H9 (cell line): ENCODE results near the gene PIMREG. TPM values are rescaled to one million over a fixed set of nuclear protein-coding genes. Genes with fewer than 3 reads are reported as not detected.

Experiments
- DNase-seq: peaks from one replicate; pipeline ENCODE4 v3.0.0-alpha.2; 2017
- H2AFZ ChIP-seq: one replicate; pipeline ENCODE4 v1.6.1; 2013; ENCODE audit warnings: mild to moderate bottlenecking, low read length, control low read depth, moderate library complexity
- H2AK5ac ChIP-seq: 2 replicates; pipeline ENCODE4 v1.6.1; 2013; ENCODE audit warnings: low read length, control low read depth, mixed read lengths; ENCODE audit not compliant: insufficient read length
- H2BK120ac ChIP-seq: one replicate; pipeline ENCODE4 v1.6.1; 2013; ENCODE audit warnings: low read depth, mild to moderate bottlenecking, low read length, control low read depth, inconsistent platforms; ENCODE audit not compliant: poor library complexity, severe bottlenecking
- H2BK12ac ChIP-seq: 2 replicates; pipeline ENCODE4 v1.6.1; 2013; ENCODE audit warnings: low read length, control low read depth, mixed read lengths, low read depth; ENCODE audit not compliant: insufficient read length
- H2BK15ac ChIP-seq: 2 replicates; pipeline ENCODE4 v1.6.1; 2013; ENCODE audit warnings: low read depth, low read length, control low read depth
- H2BK20ac ChIP-seq: one replicate; pipeline ENCODE4 v1.6.1; 2013; ENCODE audit warnings: low read depth, mild to moderate bottlenecking, low read length, control low read depth, inconsistent platforms; ENCODE audit not compliant: poor library complexity, severe bottlenecking
- H2BK5ac ChIP-seq: 2 replicates; pipeline ENCODE4 v1.6.1; 2013; ENCODE audit warnings: low read length, control low read depth, mixed read lengths; ENCODE audit not compliant: insufficient read length
- H3K14ac ChIP-seq: 2 replicates; pipeline ENCODE4 v1.6.1; 2013; ENCODE audit warnings: low read length, control low read depth; ENCODE audit not compliant: insufficient read depth
- H3K18ac ChIP-seq: 2 replicates; pipeline ENCODE4 v1.6.1; 2013; ENCODE audit warnings: low read depth, mild to moderate bottlenecking, mixed read lengths, low read length, control low read depth; ENCODE audit not compliant: insufficient read length
- H3K23ac ChIP-seq: 2 replicates; pipeline ENCODE4 v1.6.1; 2013; ENCODE audit warnings: low read length, control low read depth, mixed read lengths, low read depth; ENCODE audit not compliant: insufficient read length
- H3K23me2 ChIP-seq: 2 replicates; pipeline ENCODE4 v1.6.1; 2013; ENCODE audit warnings: low read depth, mild to moderate bottlenecking, mixed read lengths, low read length, control low read depth; ENCODE audit not compliant: insufficient read length, poor library complexity, severe bottlenecking
- H3K27ac ChIP-seq: 2 replicates; pipeline ENCODE4 v1.5.1; 2013; ENCODE audit warnings: low read length, control low read depth, mixed read lengths, low read depth; ENCODE audit not compliant: insufficient read length
- H3K27me3 ChIP-seq: 2 replicates; pipeline ENCODE4 v1.6.1; 2013; ENCODE audit warnings: low read length, control low read depth, inconsistent platforms; ENCODE audit not compliant: insufficient read depth
- H3K4ac ChIP-seq: 2 replicates; pipeline ENCODE4 v1.6.1; 2013; ENCODE audit warnings: low read depth, mild to moderate bottlenecking, control low read depth, inconsistent platforms, low read length, moderate library complexity
- H3K4me1 ChIP-seq: 2 replicates; pipeline ENCODE4 v1.6.1; 2013; ENCODE audit warnings: low read length, control low read depth, inconsistent platforms; ENCODE audit not compliant: insufficient read depth
- H3K4me2 ChIP-seq: 2 replicates; pipeline ENCODE4 v1.6.1; 2013; ENCODE audit warnings: low read length, control low read depth, mixed read lengths; ENCODE audit not compliant: insufficient read length, insufficient read depth
- H3K56ac ChIP-seq: 2 replicates; pipeline ENCODE4 v1.6.1; 2013; ENCODE audit warnings: low read depth, mild to moderate bottlenecking, mixed read lengths, low read length, control low read depth; ENCODE audit not compliant: insufficient read length
- H3K79me1 ChIP-seq: 2 replicates; pipeline ENCODE4 v1.6.1; 2013; ENCODE audit warnings: low read depth, mild to moderate bottlenecking, moderate library complexity, low read length, control low read depth, inconsistent platforms; ENCODE audit not compliant: insufficient read depth, poor library complexity, severe bottlenecking
- H3K79me2 ChIP-seq: 2 replicates; pipeline ENCODE4 v1.6.1; 2013; ENCODE audit warnings: low read length, control low read depth, inconsistent platforms; ENCODE audit not compliant: insufficient read depth
- H3K9ac ChIP-seq: 2 replicates; pipeline ENCODE4 v1.6.1; 2013; ENCODE audit warnings: low read length, control low read depth, mixed read lengths; ENCODE audit not compliant: insufficient read length; ENCODE audit errors: extremely low read depth
- H3K9me3 ChIP-seq: one replicate; pipeline ENCODE4 v1.6.1; 2013; ENCODE audit warnings: low read depth, low read length, inconsistent platforms; ENCODE audit not compliant: control insufficient read depth
- H3T11ph ChIP-seq: one replicate; pipeline ENCODE4 v1.6.1; 2013; ENCODE audit warnings: mild to moderate bottlenecking, low read length, control low read depth, inconsistent platforms
- H4K20me1 ChIP-seq: one replicate; pipeline ENCODE4 v1.6.1; 2013; ENCODE audit not compliant: control insufficient read depth, insufficient read length, insufficient read depth
- H4K5ac ChIP-seq: 2 replicates; pipeline ENCODE4 v1.6.1; 2013; ENCODE audit warnings: low read depth, mild to moderate bottlenecking, mixed read lengths, low read length, control low read depth; ENCODE audit not compliant: insufficient read length
- H4K8ac ChIP-seq: replicated peaks from 2 replicates; pipeline ENCODE4 v1.6.1; 2013; ENCODE audit warnings: low read length, control low read depth, mixed read lengths, low read depth; ENCODE audit not compliant: insufficient read length
- H4K91ac ChIP-seq: 2 replicates; pipeline ENCODE4 v1.6.1; 2013; ENCODE audit warnings: low read depth, mild to moderate bottlenecking, moderate library complexity, mixed read lengths, low read length, control low read depth; ENCODE audit not compliant: insufficient read length
- H3K27ac Mint-ChIP-seq, 3 experiments: 2 replicates in 2 of 3; 3 replicates in 1 of 3; pipeline ENCODE4 v1.8.0; 2020 to 2021; ENCODE audit warnings: mixed read lengths in 3 of 3, mild to moderate bottlenecking in 1 of 3, moderate library complexity in 1 of 3
- H3K27me3 Mint-ChIP-seq: 2 replicates; pipeline ENCODE4 v1.8.0; 2021; ENCODE audit warnings: low read depth, mild to moderate bottlenecking, moderate library complexity, mixed read lengths
- H3K36me3 Mint-ChIP-seq, 3 experiments: 2 replicates in 2 of 3; 3 replicates in 1 of 3; pipeline ENCODE4 v1.8.0; 2020 to 2021; ENCODE audit warnings: low read depth in 3 of 3, mixed read lengths in 3 of 3; ENCODE audit not compliant: insufficient read depth in 1 of 3
- H3K4me1 Mint-ChIP-seq, 2 experiments: 2 replicates each; pipeline ENCODE4 v1.8.0; 2020; ENCODE audit warnings: mixed read lengths in 2 of 2
- H3K4me3 Mint-ChIP-seq, 2 experiments: 2 replicates in 1 of 2; 3 replicates in 1 of 2; pipeline ENCODE4 v1.8.0; 2020 to 2021; ENCODE audit warnings: mild to moderate bottlenecking in 2 of 2, mixed read lengths in 2 of 2, moderate library complexity in 1 of 2
- H3K9me3 Mint-ChIP-seq, 2 experiments: 2 replicates in 1 of 2; 3 replicates in 1 of 2; pipeline ENCODE4 v1.8.0; 2020; ENCODE audit warnings: mild to moderate bottlenecking in 2 of 2, mixed read lengths in 2 of 2, moderate library complexity in 1 of 2
- WGBS: extraction: QIAGEN DNeasy Blood & Tissue Kit; methylation state at CpG from one replicate; pipeline ENCODE4 v1.1.7; 2013; ENCODE audit warnings: missing lambda C conversion rate, low lambda C conversion rate, mixed read lengths; ENCODE audit not compliant: insufficient read length; ENCODE audit errors: extremely low coverage; 5-methylcytosine and 5-hydroxymethylcytosine counted together
- total RNA-seq: library from RNA; stranded (reverse); gene quantifications from 2 replicates; pipeline ENCODE4 v1.2.1, GENCODE V29; 2021
- TF ChIP-seq, protein P1 (sequence below): fragments of 200-600 bp; sonication (generic); conservative IDR thresholded peaks from 3 replicates; pipeline ENCODE4 v1.8.0; 2021; ENCODE audit warnings: antibody characterized with exemption, mild to moderate bottlenecking

The PIMREG gene
- total RNA-seq, 1 experiment from 2014 or later = 91.6 TPM

GRCh38 chr17:6473128-6473767, 29.0 kb downstream of the PIMREG start:
- H2BK15ac ChIP-seq = no peak overlapping the region
- no peaks in the 10 kb centered on the region for H4K20me1 ChIP-seq
- no peak overlapping the region for H3K4me2 ChIP-seq
- peaks cover 35 to 46% of the 10 kb centered on the region in 2 experiments for H3K4me1 Mint-ChIP-seq
- H3K36me3 Mint-ChIP-seq = no peaks in the 10 kb centered on the region; a peak in 1 of 7 replicates
- no peaks in the 10 kb centered on the region for H3K4me1 ChIP-seq
- H3K9ac ChIP-seq = no peak overlapping the region
- DNase-seq = peak; percentile 95
- no peak overlapping the region for H2BK120ac ChIP-seq
- H2AFZ ChIP-seq = no peak overlapping the region
- H2BK20ac ChIP-seq = no peak overlapping the region
- H2AK5ac ChIP-seq = no peak overlapping the region
- no peaks in the 10 kb centered on the region for H3K9me3 Mint-ChIP-seq
- no peak overlapping the region for H3T11ph ChIP-seq
- no peaks in the 10 kb centered on the region for H3K27me3 ChIP-seq
- H3K27me3 Mint-ChIP-seq = peaks cover 2% of the 10 kb centered on the region; the same call in 1 of the 2 replicates
- peak overlapping the region in 2 of 3 experiments; percentile 30 to 88; a peak in 2 of 7 replicates for H3K27ac Mint-ChIP-seq
- no peaks in the 10 kb centered on the region for H3K23me2 ChIP-seq
- H3K79me1 ChIP-seq = no peaks in the 10 kb centered on the region
- no peak overlapping the region for H2BK12ac ChIP-seq
- TF ChIP-seq, protein P1, sequence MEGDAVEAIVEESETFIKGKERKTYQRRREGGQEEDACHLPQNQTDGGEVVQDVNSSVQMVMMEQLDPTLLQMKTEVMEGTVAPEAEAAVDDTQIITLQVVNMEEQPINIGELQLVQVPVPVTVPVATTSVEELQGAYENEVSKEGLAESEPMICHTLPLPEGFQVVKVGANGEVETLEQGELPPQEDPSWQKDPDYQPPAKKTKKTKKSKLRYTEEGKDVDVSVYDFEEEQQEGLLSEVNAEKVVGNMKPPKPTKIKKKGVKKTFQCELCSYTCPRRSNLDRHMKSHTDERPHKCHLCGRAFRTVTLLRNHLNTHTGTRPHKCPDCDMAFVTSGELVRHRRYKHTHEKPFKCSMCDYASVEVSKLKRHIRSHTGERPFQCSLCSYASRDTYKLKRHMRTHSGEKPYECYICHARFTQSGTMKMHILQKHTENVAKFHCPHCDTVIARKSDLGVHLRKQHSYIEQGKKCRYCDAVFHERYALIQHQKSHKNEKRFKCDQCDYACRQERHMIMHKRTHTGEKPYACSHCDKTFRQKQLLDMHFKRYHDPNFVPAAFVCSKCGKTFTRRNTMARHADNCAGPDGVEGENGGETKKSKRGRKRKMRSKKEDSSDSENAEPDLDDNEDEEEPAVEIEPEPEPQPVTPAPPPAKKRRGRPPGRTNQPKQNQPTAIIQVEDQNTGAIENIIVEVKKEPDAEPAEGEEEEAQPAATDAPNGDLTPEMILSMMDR = peak; percentile 98
- H2BK5ac ChIP-seq = no peak overlapping the region
- no peak overlapping the region for H4K5ac ChIP-seq
- H3K9me3 ChIP-seq = no peaks in the 10 kb centered on the region
- no peaks in the 10 kb centered on the region for H3K79me2 ChIP-seq
- no peak overlapping the region for H3K27ac ChIP-seq
- H3K18ac ChIP-seq = no peak overlapping the region
- no peak overlapping the region for H4K91ac ChIP-seq
- no CpG with 5 or more reads among the region's 14 CpGs for WGBS
- no peak overlapping the region for H3K23ac ChIP-seq
- H3K4me3 Mint-ChIP-seq = no peak overlapping the region; a peak in 1 of 5 replicates
- no peak overlapping the region for H4K8ac ChIP-seq
- no peak overlapping the region for H3K4ac ChIP-seq
- H3K56ac ChIP-seq = no peak overlapping the region
- no peak overlapping the region for H3K14ac ChIP-seq
